HG03039 (cell line): Measurements from ENCODE around the gene SLC18A2.
"Not testable (repeated sequence)": the region's sequence is repeated elsewhere in the genome, so short reads cannot be mapped to it uniquely, and the experiment has no call there.

ENCODE experiments used
- ATAC-seq: cut with Tn5 transposase; IDR thresholded peaks from one replicate; pipeline ENCODE4 v1.9.1; 2021; ENCODE audit warnings: mild to moderate bottlenecking, moderate library complexity; ENCODE audit not compliant: unreplicated experiment

Gene SLC18A2

DNA sequence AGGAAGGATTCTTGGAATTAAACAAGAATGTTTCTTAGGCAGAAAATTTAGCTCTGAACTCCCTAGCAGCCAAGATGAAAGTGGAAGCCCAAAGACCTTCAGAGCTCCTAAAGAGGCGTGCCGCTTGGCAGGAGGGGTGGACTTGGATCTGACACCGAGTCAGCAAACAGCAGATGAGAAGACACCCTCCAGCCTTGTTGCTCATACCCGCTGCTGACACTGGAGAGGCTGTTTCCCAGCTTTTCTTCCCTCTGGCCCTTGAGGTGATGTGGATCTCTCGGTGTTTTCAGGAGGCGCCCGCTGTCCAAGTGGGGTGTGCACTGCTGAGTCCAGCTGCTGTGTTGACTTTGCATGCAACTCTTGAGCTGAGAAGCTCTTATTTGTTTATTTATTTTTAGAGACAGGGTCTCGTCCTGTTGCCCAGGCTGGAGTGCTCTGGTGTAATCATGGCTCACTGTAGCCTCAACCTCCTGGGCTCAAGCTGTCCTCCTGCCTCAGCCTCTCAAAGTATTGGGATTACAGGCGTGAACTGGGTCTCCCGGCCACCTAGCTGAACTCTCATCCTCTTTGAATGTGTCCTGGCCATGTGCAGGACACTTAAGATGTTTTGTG is 21.5 kb downstream of the SLC18A2 start:
- ATAC-seq = no peak

DNA sequence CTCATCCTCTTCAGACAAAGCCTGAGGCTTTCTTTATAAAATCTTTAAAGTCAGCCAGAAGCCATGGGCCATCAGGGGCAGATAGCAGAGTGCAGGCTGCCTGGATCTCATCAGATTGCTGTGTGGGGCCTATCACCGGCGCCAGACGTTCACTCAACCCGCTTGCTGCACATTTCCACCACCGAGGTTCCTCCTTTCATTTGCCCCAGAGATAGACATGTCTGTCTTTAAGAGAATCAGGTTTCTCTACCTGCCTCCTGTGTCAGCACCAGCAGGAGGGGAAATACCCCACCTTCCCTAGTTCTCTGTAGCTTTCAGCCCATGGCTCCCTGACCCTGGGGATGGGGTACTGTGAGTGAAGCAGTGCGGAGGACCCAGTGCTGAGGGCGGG is 22.0 kb downstream of the SLC18A2 start:
- ATAC-seq = no peak

DNA sequence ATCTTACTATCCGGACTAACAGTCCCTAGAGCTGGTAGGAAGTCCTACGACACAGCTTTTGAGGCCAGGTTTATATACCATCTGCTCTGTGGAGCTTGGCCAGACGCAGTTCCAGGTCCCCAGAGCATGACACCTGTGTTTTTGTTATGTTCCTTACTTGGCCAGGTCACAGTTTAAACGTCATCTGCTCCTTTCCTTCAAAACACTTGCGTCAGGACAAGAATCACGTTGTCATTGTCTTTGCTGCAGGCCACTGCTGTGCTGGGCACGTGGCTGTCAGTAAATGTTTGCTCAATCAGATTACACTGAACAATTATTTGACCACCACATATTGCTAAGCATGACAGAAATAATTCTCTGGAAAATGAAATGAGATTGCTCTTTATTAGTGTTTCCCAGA is 23.9 kb downstream of the SLC18A2 start:
- no peak for ATAC-seq

DNA sequence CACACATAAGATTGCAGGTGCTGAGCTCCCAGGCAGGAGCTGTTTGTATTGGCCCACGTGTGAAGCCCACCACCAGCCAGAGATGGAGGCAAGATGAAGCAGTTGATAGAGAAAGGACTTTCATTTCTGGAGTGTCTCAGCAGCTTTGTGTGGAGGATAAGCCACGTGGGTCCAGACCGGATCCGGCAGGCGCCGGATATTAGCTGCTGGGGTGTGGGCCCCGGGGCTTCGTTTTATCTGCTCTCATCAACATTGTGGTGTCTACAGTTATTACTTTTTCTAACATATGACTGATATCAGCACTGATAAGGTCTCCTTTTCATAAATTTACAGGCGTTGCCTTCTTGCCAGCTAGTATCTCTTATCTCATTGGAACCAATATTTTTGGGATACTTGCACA is 25.5 kb downstream of the SLC18A2 start:
- ATAC-seq = no peak

DNA sequence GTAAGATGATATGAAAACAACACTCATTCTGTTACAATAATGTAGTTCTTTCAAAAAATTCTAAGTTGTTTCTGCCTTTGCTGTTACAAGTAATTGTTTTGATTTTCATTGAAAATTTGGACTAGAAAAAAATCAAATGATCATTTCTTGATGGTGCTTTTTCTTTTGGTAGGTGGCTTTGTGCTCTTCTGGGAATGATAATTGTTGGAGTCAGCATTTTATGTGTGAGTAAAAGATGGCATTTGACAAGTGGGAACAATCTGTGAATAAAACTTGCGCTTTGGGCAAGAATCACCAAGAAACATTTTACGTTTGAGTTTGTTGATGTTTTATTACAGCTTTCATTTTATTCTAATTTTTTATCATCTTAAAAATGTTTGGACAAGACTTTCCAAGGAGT is 25.9 kb downstream of the SLC18A2 start:
- no peak for ATAC-seq

DNA sequence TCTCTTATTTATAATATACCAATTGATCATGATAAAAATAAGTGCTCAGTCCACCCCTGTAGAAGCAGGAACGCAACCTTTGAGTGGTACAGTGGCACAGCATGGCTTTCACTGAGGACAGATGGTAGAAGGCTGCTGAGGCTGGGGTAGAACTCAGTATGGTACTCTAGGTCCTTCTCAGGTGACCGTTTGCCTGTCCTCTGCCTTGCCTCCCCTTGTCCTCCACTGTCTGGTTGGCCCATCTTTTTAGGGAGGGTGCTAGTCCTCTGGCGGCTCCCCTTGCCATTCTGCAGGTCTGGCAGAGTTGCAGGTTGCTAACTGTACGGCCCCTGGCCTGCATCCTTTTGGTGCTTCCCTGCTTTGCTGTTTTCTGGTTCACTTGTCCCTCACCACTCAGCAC is 27.3 kb downstream of the SLC18A2 start:
- no peak for ATAC-seq

DNA sequence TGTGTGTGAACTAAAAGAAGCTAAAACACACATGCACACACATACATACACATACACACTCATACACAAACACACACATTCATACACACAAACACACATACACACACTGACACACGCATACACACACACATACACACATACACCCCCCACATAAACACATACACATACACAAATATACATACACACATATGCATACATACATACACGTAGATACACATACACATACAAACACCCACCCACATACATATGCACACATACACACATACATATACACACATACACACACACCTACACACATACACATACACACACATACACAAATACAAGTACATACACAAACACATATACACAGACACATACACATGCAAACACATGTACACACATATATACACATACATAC is 28.0 kb downstream of the SLC18A2 start:
- no peak for ATAC-seq

DNA sequence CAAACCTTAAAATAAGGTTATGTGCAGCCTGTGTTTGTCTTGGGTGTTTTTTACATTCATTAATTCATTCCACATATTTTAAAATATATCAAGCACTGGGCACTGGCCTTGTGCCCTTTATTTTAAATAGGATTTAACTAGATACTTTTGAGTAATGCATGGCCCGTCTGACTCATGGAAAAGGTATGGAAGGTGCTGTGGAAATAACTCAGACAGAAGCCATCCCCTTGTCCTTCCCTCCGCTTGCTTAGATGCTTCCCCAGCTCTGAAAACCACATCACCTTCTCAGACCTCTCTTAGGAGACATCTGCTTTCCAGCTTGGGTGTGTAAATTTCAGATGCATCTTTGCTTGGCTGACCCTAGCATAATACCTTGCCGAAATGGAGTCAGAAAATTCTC is 30.5 kb downstream of the SLC18A2 start:
- no peak for ATAC-seq

DNA sequence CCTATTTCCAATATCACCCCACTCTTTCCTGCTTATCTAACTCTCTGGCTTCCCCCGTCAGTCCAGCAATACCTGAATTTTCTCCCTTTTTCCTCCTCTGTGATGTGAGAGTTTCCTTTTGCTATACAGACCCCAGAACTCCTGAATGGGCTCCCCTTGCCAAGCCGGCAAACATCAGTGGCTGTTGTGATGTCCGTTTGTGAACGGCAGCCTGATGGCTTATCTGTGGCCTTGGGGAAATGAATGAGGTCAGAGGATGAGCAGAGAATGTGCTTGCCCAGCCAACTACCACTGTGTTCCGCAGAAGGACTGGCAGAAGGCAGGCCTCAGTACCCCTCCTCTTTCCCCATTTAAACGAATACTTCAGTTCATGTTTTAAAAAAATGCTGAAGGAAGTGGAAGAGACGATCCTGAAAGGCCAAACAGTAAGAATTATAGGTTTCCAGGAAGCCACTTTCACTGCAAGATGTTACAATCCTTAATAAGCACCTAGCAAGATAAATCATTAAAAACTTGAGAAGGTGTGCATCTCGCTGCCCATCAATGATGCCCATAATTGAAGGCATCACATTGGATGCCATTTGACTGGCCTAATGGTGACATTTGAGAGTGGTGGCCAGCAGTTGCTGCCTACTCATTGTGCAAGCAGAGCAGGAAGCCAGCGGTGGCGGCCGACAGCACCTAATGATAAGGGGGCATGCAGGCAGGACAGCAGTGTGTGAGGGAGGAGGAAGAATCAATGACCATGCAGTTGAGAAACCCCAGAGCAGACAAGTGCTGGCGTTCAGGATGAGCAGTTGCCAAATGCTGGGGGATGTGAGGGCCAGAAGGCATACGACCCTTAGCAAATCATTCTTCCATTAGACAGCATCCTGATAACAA is 31.5 kb downstream of the SLC18A2 start:
- ATAC-seq = no peak

DNA sequence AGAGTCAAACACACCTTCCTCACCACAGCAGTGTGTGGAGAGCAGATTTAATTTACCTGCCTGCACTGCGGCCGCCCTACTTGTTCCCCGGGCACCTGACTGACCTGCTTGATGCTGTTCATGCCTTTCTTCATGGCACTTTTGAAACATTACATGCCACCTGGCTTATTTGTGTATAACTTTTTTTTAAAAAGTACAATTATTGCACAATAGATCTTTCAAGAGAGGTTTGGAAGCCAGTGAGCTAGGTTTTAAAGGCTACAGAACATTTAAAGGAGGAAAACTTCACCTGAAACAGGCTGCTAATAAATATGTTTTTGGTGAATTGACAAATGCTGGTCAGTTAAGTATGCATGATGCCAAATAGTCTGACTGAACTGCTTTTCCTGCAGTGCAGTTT is 33.1 kb downstream of the SLC18A2 start:
- ATAC-seq = no peak

DNA sequence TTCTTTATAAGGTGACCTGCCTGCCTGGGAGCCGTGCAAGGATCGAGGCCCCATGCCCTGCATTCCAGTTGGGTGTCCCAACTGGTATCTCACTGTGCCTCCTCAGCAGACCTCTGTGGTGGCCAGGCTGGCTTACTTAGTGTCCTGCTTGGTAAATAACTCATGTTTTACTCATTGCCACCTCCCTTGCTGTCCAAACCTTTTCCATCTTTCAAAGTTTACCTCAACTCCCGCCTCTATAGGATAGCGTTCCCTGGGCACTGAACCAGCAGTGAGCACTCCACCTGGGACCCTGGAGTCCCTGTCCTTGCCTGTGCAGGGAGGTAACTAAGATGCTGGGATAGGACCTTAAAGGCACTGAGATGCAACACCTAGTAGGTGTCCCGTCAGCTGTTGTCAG is 33.6 kb downstream of the SLC18A2 start:
- ATAC-seq = no peak

DNA sequence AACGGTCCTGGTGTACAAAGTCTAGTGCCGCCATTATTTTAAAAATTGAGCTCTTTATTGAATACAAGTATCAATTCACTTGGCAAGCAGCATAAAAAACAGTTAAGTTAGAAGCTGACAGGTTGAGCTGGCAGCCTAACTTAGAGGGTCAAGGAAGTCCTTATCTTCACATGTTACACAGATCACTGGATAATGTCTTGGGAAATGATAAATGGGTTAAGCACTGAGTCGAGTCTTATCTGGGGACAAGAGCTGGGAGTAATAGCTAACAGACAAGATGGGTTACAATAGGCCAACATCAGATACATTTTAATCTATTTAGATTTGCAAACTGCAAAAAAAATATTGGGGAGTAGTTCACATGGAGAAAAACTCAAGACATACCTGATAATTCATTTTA is 34.2 kb downstream of the SLC18A2 start:
- ATAC-seq = no peak

DNA sequence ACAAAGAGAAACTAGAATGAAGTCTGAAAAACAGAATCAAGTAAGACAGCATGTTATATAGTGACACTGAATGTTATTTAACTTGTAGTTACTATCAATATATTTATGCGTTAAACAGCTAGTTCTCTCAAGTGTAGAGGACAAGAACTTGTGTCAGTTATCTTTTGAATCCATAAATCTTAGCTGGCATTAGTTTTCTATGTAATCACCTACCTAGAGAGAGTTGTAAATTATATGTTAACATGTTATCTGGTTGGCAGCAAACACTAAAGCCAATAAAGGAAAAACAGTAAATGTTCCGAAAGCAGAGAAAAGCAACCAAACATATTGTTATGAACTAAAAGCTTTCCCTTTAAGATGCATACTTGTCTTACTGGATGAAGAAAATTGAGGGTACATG is 36.8 kb downstream of the SLC18A2 start:
- no peak for ATAC-seq

DNA sequence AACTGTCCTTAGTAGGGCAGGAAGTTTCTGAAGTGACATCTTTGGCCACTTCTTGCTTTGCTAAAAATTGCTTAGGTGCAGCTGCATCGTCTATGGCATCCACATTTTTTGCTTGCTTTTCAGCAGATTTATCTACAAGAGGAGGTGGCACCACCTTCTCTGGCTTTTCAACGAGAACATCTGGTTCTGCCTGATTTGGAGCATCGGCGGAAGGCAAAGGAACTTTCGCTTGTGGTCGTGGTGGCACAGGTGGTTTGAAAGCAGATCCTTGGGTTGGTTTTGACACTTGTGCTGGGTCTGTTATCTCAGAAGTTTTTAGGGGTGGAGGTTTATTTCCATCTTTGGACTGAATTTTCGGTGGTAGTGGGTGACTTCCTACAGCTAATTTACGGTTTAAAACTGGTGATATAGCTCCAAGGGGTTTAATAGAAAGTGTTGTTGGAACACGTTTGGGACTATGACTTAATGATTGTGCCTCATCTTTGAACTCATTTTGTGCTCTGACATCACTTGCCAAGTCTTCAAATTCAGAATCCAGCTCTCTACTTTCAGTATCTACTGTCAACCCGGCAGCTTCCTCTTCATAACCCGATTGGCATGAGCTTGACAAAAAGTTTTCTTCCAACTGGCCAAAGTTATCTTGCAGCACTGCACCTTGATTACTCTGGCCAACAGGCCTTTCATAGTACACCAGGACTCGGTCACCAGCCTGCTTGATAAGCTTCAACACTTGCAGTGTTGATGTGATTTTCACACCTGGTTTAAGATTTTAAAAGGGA is 44.0 kb downstream of the SLC18A2 start:
- no peak for ATAC-seq

DNA sequence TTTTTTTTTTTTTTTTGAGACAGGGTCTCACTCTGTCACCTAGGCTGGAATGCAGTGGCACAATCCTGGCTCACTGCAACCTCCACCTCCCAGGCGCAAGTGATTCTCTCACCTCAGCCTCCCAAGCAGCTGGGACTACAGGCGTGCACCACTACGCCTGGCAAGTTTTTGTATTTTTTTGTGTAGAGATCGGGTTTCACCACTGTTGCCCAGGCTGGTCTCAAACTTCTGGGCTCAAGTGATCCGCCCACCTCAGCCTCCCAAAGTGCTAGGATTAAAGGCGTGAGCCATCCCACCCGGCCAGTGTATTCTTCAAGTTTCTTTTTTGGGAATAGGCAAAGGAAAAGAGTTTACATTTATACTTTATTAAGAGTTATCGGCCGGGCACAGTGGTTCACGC is 50.0 kb downstream of the SLC18A2 start:
- not testable (repeated sequence) for ATAC-seq

DNA sequence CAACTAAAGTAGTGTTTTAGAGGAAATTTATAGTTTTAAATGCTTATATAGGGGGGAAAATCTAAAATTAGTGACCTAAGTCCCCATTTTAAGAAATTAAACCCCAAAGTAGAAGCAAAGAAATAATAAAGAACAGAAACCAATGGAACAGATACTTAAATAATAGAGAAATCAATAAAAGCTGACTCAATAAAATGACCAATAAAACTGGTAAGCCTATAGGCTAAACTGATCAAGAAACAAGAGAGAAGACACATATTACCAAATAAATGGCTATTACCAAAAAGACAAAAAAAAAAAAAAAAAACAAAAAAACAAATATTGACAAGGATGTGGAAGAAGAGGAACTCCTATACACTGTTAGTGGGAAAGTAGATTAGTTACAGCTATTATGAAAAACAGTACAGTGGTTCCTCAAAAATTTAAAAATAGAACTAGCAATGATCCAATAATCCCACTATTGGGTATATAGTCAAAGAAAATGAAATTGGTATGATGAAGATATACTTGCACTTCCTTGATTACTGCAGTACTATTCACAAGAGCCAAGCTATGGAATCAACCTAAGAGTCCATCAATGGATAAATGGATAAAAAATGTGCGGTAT is 53.2 kb downstream of the SLC18A2 start:
- ATAC-seq = no peak

DNA sequence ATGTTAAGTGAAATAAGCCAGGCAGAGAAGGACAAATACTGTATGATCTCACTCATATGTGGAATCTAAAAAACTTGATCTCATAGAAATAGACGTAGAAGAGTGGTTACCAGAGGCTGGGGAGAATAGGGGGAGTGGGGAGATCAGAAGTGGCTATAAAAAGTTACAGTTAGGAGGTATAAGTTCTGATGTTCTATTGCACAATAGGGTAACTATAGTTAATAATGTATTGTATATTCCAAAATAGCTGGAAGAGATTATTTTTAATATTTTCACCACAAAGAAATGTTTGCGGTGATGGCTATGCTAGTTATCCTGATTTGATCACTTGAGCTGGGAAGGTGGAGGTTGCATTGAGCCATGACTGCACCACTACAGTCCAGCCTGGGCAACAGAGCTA is 53.8 kb downstream of the SLC18A2 start:
- ATAC-seq = no peak

DNA sequence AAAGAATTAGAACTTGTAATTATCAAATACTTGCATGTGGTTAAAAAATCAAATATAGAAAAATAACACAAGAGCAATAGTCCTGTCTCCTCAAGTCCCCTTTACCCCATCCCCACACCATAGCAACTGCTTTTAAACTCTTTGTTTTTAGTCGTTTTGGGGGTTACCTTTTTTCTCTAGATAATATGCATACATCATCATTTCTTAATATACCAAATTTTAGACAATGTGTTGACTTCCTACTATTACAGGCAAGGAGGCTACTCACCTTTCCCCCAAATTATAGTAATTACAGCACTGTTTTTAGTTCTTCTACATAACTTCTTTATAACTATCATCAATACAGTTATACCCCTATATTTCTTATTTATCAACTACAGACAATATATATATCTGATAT is 57.3 kb downstream of the SLC18A2 start:
- no peak for ATAC-seq

DNA sequence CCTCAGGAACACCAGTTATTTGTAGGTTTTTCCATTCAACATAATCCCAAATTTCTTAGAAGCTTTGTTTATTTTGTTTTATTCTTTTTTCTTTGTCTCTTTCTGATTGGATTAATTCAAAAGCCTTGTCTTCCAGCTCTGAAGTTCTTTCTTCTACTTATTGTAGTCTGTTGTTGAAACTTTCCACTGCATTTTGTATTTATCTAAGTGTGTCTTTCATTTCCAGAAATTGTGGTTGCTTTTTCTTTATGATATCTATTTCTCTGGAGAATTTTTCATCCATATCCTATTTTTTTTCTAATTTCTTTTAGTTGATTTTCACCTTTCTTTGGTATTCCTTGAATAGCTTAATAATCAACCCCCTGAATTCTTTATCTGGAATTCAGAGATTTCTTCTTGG is 58.5 kb downstream of the SLC18A2 start:
- no peak for ATAC-seq

DNA sequence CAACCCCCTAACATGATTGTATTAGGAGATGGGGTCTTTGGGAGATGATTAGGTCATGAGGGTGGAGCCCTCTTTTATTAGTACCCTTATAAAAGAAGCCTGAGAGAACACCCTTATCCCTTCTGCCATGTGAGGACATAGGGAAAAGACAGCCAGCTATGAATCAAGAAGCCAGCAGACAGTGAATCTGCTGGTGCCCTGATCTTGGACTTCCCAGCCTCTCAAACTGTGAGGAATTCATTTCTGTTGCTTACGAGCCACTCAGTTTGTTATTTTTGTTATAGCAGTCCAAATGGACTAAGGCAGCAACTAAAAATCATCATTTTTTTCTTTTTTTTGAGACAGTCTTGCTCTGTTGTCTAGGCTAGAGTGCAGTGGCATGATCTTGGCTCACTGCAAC is 59.8 kb downstream of the SLC18A2 start:
- ATAC-seq = no peak

DNA sequence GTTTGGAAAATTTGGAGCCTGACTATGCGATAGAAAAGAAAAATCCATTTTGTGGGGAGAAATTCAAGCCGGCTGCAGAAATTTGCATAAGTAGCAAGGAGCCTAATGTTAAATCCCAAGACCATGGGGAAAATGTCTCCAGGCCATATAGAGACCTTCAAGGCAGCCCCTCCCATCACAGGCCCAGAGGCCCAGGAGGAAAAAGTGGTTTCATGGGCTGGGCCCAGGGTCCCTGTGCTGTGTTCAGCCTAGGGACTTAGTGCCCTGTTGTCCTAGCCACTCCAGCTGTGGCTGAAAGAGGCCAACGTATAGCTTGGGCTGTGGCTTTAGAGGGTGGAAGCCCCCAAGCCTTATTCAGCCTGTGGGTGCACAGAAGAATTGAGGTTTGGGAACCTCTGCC is 62.5 kb downstream of the SLC18A2 start:
- not testable (repeated sequence) for ATAC-seq
